HG02759 (cell line): ENCODE data around the gene IGSF8.

Experiments used
- ATAC-seq: cut with Tn5 transposase; IDR thresholded peaks from one replicate; pipeline ENCODE4 v1.9.1; 2021; ENCODE audit warnings: mild to moderate bottlenecking, moderate library complexity; ENCODE audit not compliant: unreplicated experiment

Gene IGSF8, protein sequence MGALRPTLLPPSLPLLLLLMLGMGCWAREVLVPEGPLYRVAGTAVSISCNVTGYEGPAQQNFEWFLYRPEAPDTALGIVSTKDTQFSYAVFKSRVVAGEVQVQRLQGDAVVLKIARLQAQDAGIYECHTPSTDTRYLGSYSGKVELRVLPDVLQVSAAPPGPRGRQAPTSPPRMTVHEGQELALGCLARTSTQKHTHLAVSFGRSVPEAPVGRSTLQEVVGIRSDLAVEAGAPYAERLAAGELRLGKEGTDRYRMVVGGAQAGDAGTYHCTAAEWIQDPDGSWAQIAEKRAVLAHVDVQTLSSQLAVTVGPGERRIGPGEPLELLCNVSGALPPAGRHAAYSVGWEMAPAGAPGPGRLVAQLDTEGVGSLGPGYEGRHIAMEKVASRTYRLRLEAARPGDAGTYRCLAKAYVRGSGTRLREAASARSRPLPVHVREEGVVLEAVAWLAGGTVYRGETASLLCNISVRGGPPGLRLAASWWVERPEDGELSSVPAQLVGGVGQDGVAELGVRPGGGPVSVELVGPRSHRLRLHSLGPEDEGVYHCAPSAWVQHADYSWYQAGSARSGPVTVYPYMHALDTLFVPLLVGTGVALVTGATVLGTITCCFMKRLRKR

DNA sequence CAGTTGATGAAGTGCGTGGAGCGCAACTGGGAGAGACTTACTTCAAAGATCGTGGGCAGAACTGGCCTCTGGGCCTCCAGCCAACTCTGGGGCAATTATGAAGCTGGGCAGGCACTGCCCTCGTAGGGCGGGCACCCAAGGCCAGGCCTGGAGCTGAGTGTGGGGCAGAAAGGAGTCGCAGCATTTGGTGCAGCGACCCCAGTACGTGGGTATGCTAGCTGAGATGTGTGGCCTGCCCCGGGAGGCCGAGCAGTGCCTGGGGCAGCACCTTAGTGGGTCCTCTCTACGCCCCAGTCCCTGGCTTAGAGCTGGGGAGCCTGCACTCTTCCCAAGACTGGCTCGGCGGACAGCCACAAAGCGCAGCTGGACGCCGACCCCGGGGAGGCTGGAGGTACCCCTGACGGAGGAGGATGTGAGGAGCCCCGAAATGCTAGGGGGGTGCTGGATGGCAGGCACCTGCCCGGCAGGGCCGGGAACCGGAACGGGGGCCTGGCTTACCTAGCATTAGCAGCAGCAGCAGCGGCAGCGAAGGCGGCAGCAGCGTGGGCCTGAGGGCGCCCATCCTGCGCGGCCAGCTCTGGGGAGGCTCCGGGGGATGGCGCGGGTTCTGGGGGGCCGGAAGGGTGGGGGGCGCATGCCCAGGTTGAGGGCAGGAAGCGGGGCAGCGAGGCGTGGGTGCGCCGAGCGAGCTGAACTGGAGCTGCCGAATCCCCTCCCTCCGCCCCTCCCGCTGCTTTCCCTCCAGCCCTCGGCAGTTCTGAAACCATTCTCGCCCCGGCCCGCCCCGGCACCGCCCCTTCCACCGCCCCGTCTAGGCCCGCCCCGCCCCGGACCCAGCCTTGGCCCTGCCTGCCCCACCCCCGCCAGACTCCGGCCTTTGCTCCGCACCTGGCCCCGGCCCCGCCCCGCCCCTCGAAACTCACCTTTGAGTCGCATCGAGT, at the start of gene IGSF8:
TSS of gene IGSF8 (minus strand) at position 709 of the 941 bp plus-strand sequence. CDS start at position 562, 147 bp downstream.
- peak; percentile 64 for ATAC-seq

DNA sequence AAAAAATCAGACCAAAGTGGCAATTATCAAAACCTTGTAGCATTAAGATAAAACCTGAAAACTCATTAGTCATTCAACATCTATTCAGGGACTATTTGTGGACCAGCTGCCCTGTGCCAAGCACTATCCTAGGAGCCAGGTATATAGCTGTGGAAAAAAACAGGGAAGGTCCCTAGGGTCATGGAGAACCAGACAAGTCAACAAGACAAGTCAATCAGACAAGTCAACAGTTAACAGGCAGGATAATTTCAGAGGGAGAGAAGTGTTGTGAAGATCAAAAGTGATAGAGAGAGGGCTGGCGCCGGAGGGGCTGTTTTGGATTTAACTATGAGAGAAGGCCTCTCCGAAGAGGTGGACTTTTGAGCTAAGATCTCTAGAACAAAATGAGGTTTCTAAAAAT, 49.7 kb upstream of the IGSF8 start:
- no peak for ATAC-seq

DNA sequence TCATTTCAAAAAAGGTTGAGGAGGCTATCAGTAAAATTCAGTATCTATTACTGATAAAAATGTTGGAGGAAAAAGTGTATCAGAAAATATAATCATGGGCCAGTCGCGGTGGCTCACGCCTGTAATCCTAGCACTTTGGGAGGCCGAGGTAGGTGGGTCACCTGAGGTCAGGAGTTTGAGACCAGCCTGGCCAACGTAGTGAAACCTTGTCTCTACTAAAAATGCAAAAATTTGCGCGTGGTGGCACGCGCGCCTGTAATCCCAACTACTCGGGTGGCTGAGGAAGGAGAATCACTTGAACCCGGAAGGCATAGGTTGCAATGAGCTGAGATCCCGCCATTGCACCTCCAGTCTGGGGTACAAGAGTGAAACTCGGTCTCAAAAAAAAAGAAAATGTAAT, 47.7 kb upstream of the IGSF8 start:
- ATAC-seq: no peak

DNA sequence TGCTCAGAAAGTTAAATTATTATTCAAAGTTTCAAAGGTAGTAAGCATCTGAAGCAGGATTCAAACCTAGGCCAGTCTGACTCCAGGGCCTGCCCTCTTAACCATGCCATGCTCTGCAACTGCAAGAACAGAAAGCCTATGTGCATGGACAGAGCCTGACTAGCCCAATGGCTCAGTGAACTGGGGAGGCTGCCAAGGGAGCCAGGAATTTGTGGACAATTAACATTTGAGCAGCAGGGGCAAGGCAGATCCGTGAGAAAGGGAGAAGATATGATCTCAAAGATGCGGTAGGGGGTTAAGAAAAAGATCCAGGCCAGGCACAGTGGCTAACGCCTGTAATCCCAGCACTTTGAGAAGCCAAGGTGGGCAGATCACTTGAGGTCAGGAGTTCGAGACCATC, 46.5 kb upstream of the IGSF8 start:
- no peak for ATAC-seq

DNA sequence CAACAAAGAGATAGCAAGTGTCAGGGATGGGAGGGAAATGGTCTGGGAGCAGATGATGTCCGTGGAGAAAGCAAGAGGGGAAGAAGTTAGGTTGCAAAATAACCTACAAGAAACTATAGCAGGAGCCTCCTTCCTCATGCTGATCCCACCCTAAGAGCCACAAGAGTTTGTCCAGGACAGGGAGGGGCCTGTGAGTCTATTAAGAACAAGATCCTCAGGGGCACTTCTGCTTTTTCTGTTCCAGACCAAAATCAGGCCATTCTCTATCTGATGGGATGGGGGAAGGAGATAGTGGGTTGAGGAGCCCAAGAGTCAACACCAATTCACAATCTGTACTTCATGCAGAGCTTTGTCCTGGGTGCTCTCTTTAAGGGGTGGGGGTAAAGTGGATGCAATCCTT, 45.3 kb upstream of the IGSF8 start:
- no peak for ATAC-seq

DNA sequence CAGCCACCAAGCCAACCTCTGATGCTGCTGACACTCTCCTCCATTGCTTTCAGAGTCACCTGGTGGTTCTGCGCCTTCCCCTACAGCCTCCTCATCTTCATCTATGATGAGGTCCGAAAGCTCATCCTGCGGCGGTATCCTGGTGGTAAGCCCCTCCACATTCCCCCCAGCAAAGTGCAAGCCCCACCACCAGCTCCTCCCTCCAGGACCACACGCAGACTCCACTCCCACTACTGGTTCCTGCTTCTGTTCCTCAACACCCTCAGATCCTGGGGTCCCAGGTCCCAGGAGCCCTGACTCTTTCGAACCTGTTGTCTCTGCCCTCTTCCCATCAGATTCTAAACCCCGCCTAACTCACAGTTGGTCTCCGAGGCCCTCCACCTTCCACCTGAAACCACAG, 41.4 kb upstream of the IGSF8 start:
- ATAC-seq: no peak

DNA sequence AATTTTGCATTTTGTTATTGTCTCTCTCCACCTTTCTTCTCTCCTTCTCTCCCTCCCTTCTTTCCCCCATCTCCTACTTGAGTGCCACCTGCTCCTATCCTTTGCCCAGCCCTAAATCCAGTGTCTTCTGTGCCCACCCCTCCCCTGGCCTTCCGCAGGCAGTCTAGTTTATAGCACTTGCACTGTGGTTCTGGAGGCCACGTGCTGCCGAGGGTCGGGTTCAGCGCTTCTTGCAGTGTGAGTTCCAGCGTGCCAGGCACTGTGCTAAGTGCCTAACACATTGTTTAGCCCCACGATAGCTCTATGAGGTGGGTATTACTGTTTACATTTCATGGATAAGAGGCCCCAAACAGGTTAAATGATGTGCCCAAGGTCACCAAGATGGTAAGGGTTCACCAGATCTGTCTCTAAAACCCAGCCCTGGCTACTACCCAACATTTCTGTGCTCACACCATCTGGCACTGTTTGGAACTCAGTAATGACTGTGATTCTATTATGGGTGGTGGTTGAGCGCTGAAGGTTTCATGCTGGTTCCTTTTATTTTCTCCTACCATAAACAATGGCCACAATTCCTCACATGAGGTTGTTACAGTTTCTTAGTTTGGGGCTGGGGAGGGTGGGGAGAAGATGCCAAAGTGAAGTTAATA, 38.9 kb upstream of the IGSF8 start:
- ATAC-seq: no peak

DNA sequence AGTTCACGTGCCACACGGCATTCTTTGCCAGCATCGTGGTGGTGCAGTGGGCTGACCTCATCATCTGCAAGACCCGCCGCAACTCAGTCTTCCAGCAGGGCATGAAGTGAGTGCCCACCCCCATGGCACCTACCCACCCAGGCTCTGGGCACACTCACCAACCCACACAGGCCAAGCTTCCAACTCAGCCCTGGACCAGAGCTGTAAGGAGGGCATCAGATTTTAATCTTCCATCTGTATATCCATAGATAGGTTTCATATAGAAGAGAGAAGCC, 38.4 kb upstream of the IGSF8 start:
- no peak for ATAC-seq

DNA sequence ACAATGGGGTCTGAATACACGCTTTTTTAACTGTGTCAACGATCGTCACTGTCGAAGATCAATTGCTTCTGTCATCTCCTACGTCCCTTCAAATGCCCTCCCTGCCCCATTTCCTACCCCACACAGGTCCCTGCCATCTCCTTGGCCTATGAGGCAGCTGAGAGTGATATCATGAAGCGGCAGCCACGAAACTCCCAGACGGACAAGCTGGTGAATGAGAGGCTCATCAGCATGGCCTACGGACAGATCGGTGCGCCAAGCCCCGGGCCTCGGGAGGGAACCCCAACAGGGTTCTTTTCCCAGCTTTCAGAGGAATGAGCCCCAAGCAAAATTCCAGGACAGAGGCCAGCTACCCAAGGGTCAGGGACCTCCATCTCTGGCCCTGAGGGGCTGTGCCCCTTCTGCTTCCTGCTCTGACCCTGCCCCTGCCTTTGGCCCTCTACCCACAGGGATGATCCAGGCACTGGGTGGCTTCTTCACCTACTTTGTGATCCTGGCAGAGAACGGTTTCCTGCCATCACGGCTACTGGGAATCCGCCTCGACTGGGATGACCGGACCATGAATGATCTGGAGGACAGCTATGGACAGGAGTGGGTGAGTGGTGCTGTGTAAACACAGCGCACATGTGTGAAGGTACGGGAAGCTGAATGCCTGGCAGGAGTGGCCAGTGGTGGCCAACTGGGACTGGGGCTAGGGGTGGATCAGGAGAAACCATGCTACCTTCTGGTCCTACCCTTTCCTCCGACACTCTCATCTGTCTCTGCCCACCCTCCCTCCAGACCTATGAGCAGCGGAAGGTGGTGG, 37.9 kb upstream of the IGSF8 start:
- no peak for ATAC-seq

DNA sequence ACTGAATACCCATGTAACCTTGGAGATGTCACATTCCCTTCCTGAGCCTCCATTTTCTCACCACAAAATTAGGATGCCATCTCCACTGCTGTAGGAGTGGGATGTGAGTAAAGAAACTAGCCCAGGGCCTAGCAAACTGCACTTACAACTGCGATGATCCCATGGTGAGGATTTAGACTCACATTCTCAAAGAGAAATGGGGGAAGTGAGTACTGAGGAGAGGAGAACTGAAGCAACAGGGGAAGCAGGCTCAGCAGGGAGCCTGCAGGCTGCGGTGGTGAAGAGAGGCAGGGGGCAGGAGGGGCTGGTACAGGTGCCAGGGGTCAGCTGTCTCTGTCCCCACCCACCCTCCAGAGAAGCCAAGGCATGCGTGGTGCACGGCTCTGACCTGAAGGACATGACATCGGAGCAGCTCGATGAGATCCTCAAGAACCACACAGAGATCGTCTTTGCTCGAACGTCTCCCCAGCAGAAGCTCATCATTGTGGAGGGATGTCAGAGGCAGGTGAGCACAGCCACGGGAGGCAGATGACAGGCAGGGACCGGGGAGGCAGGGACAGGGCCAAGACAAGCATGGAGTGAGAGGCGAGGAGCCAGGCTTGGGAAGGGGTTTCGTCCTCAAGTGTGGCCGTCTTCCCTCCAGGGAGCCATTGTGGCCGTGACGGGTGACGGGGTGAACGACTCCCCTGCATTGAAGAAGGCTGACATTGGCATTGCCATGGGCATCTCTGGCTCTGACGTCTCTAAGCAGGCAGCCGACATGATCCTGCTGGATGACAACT, 36.6 kb upstream of the IGSF8 start:
- no peak for ATAC-seq

DNA sequence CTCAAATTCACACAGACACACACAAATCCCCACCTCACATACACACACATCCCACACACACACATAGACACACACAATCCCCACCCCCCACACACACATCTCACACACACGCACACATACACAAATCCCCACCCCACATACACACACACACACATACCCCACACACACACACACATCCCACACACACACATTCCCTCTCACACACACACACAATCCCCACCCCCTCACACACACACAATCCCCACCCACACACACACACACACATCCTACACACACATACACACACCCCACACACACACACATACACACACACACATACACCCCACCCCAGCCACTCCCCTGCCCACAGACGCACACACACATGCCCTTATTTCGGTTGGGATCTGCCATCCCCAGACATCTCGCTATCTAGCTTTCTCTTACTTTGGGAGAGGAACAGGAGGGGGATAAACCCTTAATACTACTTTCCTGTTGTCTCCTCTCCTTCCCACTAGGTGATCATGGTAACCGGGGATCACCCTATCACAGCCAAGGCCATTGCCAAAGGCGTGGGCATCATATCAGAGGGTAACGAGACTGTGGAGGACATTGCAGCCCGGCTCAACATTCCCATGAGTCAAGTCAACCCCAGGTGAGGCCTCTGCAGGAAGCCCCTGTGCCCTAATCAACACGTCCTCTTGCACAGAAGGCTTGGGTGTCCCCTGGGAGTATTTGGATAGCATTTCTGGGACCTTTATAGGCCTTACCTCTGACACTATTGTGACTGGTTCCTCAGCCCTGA, 35.8 kb upstream of the IGSF8 start:
- no peak for ATAC-seq

DNA sequence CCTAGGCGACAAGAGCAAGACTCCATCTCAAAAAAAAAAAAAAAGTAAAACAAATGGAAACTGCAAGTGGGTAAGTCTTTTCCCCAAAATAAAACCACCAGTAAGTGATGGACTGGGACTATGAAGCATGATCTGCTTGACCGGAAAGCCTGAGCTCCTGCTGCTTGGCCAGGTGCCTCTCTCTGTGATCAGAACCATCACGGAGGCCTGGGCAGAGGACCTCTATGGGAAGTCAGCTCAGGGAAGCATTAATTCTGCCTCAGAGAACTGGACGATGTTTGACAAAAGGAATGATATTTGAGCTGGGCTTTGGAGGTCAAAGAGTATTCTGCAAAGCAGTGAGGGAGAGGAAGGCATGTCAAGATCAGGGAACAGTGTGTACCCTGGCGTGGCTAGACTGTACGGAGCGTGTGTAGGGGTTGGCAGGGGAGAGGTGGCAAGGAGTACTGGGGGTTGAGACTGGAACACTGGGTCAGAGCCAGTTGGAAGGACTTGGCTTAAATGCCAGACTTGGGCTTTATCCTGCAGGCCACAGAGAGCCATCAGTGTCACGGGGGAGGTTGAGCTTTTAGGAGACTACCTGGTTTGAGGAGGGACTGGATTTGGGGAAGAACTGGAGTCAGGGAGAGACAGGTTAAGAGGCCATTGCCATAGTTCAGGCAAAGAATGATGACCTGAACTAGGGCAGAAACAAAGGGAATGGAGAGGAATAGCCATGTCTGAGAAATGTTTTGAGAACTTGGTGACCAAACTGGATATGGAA, 33.6 kb upstream of the IGSF8 start:
- no peak for ATAC-seq

DNA sequence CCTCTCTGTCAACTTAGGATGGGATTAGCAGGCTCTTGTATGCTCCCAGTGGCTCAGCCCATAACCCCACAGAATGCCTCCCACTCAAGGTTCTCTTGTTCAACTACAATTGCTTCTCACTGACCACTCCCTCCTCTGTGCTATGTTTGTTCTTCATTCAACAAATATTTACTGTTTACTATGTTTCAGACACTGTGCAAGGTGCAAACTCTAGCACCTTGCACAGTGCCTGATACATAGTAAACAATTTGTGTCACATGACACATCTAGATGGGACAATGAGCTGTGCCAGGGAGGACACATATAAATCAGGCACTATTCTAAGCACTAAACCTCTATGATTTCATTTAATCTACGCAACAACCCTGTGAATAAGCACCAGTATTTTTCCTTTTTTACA, 32.5 kb upstream of the IGSF8 start:
- ATAC-seq: no peak

DNA sequence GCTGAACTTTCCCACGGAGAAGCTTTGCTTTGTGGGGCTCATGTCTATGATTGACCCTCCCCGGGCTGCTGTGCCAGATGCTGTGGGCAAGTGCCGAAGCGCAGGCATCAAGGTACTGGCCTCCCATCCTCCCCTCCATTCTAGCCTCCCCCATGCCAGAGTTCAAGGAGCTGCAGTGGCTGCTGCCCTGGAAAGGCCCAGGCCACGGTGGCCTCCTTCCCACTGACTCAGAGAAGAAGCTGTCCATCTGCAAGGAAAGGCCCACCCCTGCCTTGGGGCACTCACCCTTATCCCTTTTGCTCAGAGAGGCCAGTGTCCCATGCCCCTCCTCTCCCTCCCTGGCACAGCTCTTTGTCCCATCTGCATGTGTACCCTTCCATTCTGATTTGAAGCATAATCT, 32.1 kb upstream of the IGSF8 start:
- ATAC-seq: no peak

DNA sequence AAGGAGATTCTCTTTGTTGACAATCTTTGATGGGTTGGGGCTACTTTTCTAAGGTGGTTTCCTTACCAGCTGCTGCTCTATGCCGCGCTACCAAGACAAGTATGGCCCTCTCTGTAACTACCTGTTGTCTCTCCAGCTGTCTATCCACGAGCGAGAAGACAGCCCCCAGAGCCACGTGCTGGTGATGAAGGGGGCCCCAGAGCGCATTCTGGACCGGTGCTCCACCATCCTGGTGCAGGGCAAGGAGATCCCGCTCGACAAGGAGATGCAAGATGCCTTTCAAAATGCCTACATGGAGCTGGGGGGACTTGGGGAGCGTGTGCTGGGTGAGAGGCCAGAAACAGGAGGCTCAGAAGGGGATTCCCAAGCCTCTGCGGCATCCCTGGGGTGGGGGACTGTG, 31.5 kb upstream of the IGSF8 start:
- ATAC-seq: no peak

DNA sequence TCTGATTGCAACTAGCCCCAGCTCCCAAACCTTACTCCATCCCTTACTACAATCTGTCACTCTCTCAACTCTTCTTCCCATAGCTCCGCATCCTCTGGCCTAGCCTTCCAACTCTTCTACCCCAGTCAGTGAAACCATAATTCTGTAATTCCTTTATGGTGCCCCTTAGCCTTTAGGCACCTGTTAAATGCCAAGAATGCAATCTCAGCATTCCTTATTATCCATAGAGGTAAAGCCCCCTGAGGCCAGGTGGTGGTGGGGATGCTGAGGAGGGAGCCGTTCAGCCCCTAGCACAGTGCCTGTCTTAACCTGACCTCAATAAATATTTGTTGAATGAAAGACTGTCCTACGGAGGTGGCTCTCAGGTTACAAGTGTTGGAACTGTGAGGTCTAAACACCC, 31.1 kb upstream of the IGSF8 start:
- no peak for ATAC-seq

DNA sequence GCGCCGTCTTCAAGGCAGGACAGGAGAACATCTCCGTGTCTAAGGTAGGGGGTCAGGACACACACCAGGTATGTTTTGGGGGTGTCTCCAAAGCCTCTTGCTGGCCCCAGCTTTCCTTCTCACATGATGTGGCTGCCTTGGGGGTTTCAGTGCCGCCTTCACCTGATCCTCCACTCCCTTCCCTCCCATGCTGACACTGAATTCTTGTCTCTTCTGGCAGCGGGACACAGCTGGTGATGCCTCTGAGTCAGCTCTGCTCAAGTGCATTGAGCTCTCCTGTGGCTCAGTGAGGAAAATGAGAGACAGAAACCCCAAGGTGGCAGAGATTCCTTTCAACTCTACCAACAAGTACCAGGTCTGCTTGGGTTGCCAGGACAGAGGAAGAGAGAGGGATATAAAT, 30.6 kb upstream of the IGSF8 start:
- ATAC-seq: no peak

DNA sequence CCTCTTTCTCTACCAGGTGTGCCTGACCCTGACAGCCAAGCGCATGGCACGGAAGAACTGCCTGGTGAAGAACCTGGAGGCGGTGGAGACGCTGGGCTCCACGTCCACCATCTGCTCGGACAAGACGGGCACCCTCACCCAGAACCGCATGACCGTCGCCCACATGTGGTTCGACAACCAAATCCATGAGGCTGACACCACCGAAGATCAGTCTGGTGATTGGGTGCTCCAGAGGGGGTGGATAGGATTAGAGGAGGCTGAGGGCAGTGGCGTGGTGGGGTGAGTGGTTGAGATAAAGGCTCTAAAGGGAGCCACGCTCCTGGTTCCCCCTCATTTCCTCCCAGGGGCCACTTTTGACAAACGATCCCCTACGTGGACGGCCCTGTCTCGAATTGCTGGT, 30.2 kb upstream of the IGSF8 start:
- no peak for ATAC-seq
